Pericardium fibroblast (primary cell): ENCODE data around the gene SMIM13. TPM values are rescaled to one million over a fixed set of nuclear protein-coding genes. Genes with fewer than 3 reads are reported as not detected.

Experiments used
- total RNA-seq: library from RNA; depleted of rRNA; stranded (reverse); fragments of >200 nt; gene quantifications from 2 replicates; pipeline ENCODE4 v1.2.3, GENCODE V29; 2015

The SMIM13 gene
- total RNA-seq: 8.5 and 10.0 TPM in 2 replicates

GRCh38 chr6:11093626-11094410 is at the start of gene SMIM13:
Gene SMIM13, plus strand, starts transcription at chr6:11093834. Its CDS starts 480 bp downstream, at chr6:11094314.

GRCh38 chr6:11043961-11044711 is 49.5 kb upstream of the SMIM13 start, which contains the start of gene ELOVL2:
Gene ELOVL2, minus strand, starts transcription at chr6:11044305. Its CDS starts 75 bp downstream, at chr6:11044230.

GRCh38 chr6:11110921-11111768 is 17.5 kb downstream of the SMIM13 start, which contains the start of gene ERVFRD-1:
Gene ERVFRD-1, minus strand, starts transcription at chr6:11111725. Its CDS starts 6,415 bp downstream, at chr6:11105310.

Other genes with a start within 250 kb of the SMIM13 start
- gene GCM2, start 211.8 kb upstream of the SMIM13 start, total RNA-seq: not detected in 2 replicates
- not detected in 2 replicates for gene SYCP2L, start 206.8 kb upstream of the SMIM13 start, total RNA-seq
- 0.09 and 3.5 TPM in 2 replicates for gene ELOVL2, start 49.5 kb upstream of the SMIM13 start, total RNA-seq
- gene ERVFRD-1, start 17.9 kb downstream of the SMIM13 start, total RNA-seq: not detected in 2 replicates
- gene NEDD9, start 138.8 kb downstream of the SMIM13 start, total RNA-seq: 7.7 and 30.6 TPM in 2 replicates